Colonic mucosa (tissue), 4 donors: Measurements from ENCODE around the gene SH3RF2. TPM values are rescaled to one million over a fixed set of nuclear protein-coding genes. Genes with fewer than 3 reads are reported as not detected.
A peak's percentile ranks its signal among the peaks of the same experiment; 100 is the strongest.

ENCODE experiments used
- DNase-seq: peaks from one replicate; pipeline ENCODE4 v3.0.0-alpha.2; 2020
- H3K27ac ChIP-seq: fragments of 200-600 bp; one replicate; pipeline ENCODE4 v1.8.0; 2021
- H3K27me3 ChIP-seq: fragments of 200-600 bp; one replicate; pipeline ENCODE4 v1.8.0; 2021
- H3K36me3 ChIP-seq: fragments of 200-600 bp; one replicate; pipeline ENCODE4 v1.8.0; 2021
- H3K4me1 ChIP-seq: fragments of 200-600 bp; one replicate; pipeline ENCODE4 v1.8.0; 2021; ENCODE audit warnings: mild to moderate bottlenecking
- H3K4me3 ChIP-seq: fragments of 200-600 bp; one replicate; pipeline ENCODE4 v1.8.0; 2021
- H3K9ac ChIP-seq, 2 donors: one replicate each; pipeline ENCODE4 v1.7.0; 2013; ENCODE audit warnings: control low read depth in 2 of 2, low read depth in 2 of 2, low read length in 2 of 2
- H3K9me3 ChIP-seq: fragments of 200-600 bp; one replicate; pipeline ENCODE4 v1.8.0; 2021
- intact Hi-C: fragments of 100-400 bp; cut with DNase I; formaldehyde crosslinking; loops from one replicate; pipeline ENCODE4 v1.14.1; 2022
- total RNA-seq, 2 donors: library from RNA; stranded (reverse); fragmentation: NEBNext Ultra II Directional in 1 of 2; extraction: Animal tissue kit (Norgen Biotek cat#: 25700) in 1 of 2; gene quantifications; one replicate each; pipeline ENCODE4 v1.2.1, GENCODE V29; 2021
- TF ChIP-seq, protein P1 (sequence below): fragments of 200-600 bp; IDR thresholded peaks from one replicate; pipeline ENCODE4 v1.8.0; 2022; ENCODE audit warnings: antibody characterized with exemption, mild to moderate bottlenecking
- donor health status: healthy.
- donor health status: DM: no; HTN: no; CAD: no.
- donor health status: DM: no; HTN: no; CAD: no.

Gene SH3RF2
- total RNA-seq, 2 donors from 2014 or later: 58.2 to 59.3 TPM

DNA sequence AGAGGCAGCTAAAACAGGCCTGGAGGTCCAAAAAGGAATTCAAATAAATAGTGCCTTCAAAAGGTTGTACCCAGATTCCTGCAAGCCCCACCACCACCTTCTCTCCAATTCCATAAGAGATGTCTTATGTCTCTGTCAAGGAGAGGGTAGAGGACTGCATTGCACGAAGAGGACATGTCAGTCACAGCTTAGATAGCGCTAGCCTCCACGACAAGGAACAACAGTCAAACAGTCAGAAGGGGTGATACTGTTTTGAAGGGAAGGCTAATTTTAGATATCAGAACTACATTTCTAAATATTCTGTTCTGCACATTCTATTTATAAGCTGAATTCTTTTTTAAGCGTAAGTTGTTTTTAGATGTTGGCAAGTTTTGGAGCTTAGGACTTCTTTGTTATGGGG, 134.8 kb downstream of the SH3RF2 start:
- Histone ChIP-seq H3K27ac (no peak overlapping the region), H3K9me3 (no peaks in the 10 kb centered on the region), H3K4me3 (no peak overlapping the region), H3K4me1 (no peaks in the 10 kb centered on the region), H3K9ac (no peak overlapping the region), H3K27me3 (no peaks in the 10 kb centered on the region), H3K36me3 (no peaks in the 10 kb centered on the region)
- TF ChIP-seq, protein P1, sequence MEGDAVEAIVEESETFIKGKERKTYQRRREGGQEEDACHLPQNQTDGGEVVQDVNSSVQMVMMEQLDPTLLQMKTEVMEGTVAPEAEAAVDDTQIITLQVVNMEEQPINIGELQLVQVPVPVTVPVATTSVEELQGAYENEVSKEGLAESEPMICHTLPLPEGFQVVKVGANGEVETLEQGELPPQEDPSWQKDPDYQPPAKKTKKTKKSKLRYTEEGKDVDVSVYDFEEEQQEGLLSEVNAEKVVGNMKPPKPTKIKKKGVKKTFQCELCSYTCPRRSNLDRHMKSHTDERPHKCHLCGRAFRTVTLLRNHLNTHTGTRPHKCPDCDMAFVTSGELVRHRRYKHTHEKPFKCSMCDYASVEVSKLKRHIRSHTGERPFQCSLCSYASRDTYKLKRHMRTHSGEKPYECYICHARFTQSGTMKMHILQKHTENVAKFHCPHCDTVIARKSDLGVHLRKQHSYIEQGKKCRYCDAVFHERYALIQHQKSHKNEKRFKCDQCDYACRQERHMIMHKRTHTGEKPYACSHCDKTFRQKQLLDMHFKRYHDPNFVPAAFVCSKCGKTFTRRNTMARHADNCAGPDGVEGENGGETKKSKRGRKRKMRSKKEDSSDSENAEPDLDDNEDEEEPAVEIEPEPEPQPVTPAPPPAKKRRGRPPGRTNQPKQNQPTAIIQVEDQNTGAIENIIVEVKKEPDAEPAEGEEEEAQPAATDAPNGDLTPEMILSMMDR: no peak
- no peak for DNase-seq
- intact Hi-C loops: no loop called here

GRCh38 chr5:146072595-146072994, 136.2 kb downstream of the SH3RF2 start:
- H3K9ac ChIP-seq: no peak overlapping the region
- no peak overlapping the region for H3K27ac ChIP-seq
- no peaks in the 10 kb centered on the region for H3K27me3 ChIP-seq
- intact Hi-C loops: no loop called here
- TF ChIP-seq, protein P1: no peak
- H3K9me3 ChIP-seq: no peaks in the 10 kb centered on the region
- H3K4me3 ChIP-seq: no peak overlapping the region
- H3K36me3 ChIP-seq: no peaks in the 10 kb centered on the region
- no peak for DNase-seq
- H3K4me1 ChIP-seq: no peaks in the 10 kb centered on the region

- Histone ChIP-seq H3K27ac (no peak overlapping the region), H3K27me3 (no peaks in the 10 kb centered on the region), H3K9ac (no peak overlapping the region), H3K36me3 (no peaks in the 10 kb centered on the region), H3K9me3 (no peaks in the 10 kb centered on the region), H3K4me1 (no peaks in the 10 kb centered on the region), H3K4me3 (no peak overlapping the region)
- TF ChIP-seq, protein P1: no peak
- intact Hi-C loops: no loop called here
- DNase-seq: no peak
These were observed 137.0 kb downstream of the SH3RF2 start for GRCh38 chr5:146073239-146073900.

DNA sequence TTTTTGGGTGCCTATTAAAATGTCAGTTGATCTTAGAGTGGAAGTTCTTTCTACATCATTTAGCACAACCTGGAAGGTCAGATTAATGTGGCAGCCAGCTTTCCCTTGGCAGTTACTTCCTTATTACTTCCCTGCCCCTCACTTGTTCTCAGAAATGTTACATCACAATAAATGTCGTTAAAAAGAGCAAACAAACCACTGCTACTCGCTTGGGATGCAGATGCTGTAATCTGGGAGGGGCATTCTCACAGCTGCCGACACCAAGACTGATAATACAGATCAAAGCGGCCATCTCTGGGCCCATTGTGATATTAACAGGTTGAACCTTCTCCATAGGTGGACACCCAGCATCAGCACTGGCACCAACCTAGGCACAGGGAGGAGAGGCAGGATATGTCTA, 139.7 kb downstream of the SH3RF2 start:
- H3K27me3 ChIP-seq: no peaks in the 10 kb centered on the region
- TF ChIP-seq, protein P1: no peak
- no peaks in the 10 kb centered on the region for H3K9me3 ChIP-seq
- no peak overlapping the region for H3K4me3 ChIP-seq
- DNase-seq: peak; percentile 61
- H3K4me1 ChIP-seq: no peaks in the 10 kb centered on the region
- H3K9ac ChIP-seq: peak overlapping the region in 1 of 2 donors; percentile 41
- intact Hi-C loops: no loop called here
- H3K36me3 ChIP-seq: no peaks in the 10 kb centered on the region
- H3K27ac ChIP-seq: no peak overlapping the region

DNA sequence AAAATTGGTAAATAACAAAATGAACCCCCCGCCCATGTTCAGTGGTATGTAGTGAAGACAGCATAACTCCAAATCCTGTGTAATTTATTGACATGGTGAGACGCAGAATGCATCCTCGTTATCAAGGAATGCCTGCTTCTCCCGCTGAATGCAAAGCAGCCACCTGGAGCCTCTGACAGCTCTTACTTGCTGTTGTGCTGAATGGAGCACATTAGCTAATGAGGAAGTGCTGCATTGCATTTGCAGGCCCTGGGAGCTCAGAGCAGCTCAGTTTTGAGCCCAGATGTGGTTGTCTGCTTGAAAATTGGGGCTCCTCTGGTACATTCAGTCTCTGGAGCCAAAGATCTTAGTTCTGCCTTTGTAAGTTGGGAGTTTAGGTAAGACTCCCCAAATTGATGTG, 140.1 kb downstream of the SH3RF2 start:
- Histone ChIP-seq H3K4me3 (no peak overlapping the region), H3K27ac (no peak overlapping the region), H3K27me3 (no peaks in the 10 kb centered on the region), H3K4me1 (no peaks in the 10 kb centered on the region), H3K36me3 (no peaks in the 10 kb centered on the region), H3K9ac (peak overlapping the region in 1 of 2 donors; percentile 41), H3K9me3 (no peaks in the 10 kb centered on the region)
- DNase-seq: peak; percentile 23
- intact Hi-C loops: no loop called here
- TF ChIP-seq, protein P1: no peak
